ENCODE data around the gene TXNL4A.
A peak's percentile ranks its signal among the peaks of the same experiment; 100 is the strongest.

TXNL4A gene

GRCh38 chr18:79988451-79989194, at the start of gene TXNL4A:
TXNL4A (minus strand) TSS chr18:79988563; CDS start chr18:79988392, 171 bp downstream.
- peak; percentile 66 for FAIRE-seq
- peak; percentile 93 for DNase-seq (ENCODE audit: insufficient read length, low spot score)
- no peak for TF ChIP-seq CTCF (IDR thresholded peaks at IDR 0.05; ENCODE audit: insufficient read depth, missing control alignments)

GRCh38 chr18:80037300-80037699, 48.9 kb upstream of the TXNL4A start:
- no peak for TF ChIP-seq CTCF (IDR thresholded peaks at IDR 0.05; ENCODE audit: insufficient read depth, missing control alignments)
- DNase-seq (ENCODE audit: insufficient read length, low spot score) (no peak), FAIRE-seq (peak; percentile 38)

GRCh38 chr18:80035997-80036396, 47.6 kb upstream of the TXNL4A start:
- no peak for TF ChIP-seq CTCF (IDR thresholded peaks at IDR 0.05; ENCODE audit: insufficient read depth, missing control alignments)
- FAIRE-seq (peak; percentile 100), DNase-seq (ENCODE audit: insufficient read length, low spot score) (no peak)

DNA sequence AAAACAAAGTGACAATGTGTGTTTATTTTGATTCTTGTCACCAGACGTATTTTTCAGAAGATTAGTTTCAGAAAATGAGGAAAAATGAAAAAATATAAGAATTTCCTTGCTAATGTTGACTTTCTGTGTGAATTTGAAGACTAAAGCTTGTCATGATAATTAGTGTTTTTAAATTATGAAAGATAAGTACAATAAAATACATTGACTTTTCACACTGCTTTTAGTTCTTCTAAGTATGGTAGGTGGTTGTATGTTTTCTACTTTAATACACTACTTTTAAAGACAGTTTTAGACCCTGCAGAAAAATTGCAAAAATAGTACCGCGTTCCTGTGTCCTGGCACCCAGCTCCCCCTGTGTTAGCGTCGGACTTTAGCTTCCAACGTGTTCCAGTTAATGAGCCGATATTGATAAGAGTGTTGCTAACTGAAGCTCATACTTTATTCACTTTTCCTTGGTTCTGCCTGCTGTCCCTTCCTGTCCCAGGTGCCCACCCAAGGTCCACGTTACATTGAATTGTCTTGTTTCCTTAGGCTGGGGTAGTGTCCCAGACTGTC, 46.6 kb upstream of the TXNL4A start:
- DNase-seq (ENCODE audit: insufficient read length, low spot score) (no peak), FAIRE-seq (no peak)
- TF ChIP-seq CTCF (IDR thresholded peaks at IDR 0.05; ENCODE audit: insufficient read depth, missing control alignments) = no peak

DNA sequence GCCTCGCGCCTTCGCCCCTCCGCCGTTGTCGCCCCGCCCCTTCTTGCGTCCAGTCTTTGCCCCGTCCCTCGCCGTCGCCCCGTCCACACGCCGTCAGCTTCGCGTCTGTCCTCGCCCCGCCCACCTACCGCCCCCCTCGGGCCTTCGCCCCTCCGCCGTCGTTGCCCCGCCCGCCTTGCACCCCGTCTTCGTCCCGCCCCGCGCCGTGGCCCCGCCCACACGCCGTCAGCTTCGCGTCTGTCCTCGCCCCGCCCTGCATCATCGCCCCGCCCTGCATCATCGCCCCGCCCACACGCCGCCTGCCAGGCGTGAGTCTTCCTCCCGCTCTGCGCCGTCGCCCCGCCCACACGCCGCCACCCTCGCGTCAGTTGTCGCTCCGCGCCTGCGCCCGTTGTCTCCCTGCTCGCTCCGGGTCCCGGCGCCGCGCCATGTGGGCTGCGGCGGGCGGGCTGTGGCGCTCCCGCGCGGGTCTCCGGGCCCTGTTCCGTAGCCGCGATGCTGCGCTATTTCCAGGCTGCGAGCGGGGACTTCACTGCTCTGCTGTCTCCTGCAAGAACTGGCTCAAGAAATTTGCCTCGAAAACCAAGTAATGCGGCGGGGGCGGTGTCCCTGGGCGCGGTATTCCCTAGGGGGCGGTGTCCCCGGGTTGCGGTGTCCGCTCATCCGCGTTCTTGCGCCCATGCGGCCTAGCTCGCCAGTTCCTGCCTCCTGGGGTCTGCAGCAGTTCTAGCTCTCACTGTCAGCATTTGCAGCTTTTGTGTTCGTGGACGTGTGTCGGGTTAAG, 45.9 kb upstream of the TXNL4A start, which contains the start of gene RBFA:
Gene RBFA, plus strand, starts transcription at position 367 of the 784 bp plus-strand sequence. Its CDS starts 62 bp downstream, at position 429.
- peak; percentile 100 for DNase-seq (ENCODE audit: insufficient read length, low spot score)
- no peak for FAIRE-seq
- TF ChIP-seq CTCF (IDR thresholded peaks at IDR 0.05; ENCODE audit: insufficient read depth, missing control alignments) = peak; percentile 7

GRCh38 chr18:80033181-80034067, 45.1 kb upstream of the TXNL4A start:
- FAIRE-seq = peak; percentile 86
- no peak for TF ChIP-seq CTCF (IDR thresholded peaks at IDR 0.05; ENCODE audit: insufficient read depth, missing control alignments)

More at GRCh38 chr18:80033181-80034067, 45.1 kb upstream of the TXNL4A start:
- DNase-seq (ENCODE audit: insufficient read length, low spot score) = peak; percentile 99
